NCI-H2196 (cell line): Measurements from ENCODE around the gene FIP1L1.
"Not testable (repeated sequence)": the region's sequence is repeated elsewhere in the genome, so short reads cannot be mapped to it uniquely, and the experiment has no call there.

Experiments
- DNase-seq: peaks from one replicate; lab custom pipeline; 2025; ENCODE audit not compliant: unreplicated experiment; lab: John Stamatoyannopoulos, UW

Gene FIP1L1

GRCh38 chr4:53374777-53375258 lies 2.6 kb upstream of the FIP1L1 start:
- no peak for DNase-seq

DNA sequence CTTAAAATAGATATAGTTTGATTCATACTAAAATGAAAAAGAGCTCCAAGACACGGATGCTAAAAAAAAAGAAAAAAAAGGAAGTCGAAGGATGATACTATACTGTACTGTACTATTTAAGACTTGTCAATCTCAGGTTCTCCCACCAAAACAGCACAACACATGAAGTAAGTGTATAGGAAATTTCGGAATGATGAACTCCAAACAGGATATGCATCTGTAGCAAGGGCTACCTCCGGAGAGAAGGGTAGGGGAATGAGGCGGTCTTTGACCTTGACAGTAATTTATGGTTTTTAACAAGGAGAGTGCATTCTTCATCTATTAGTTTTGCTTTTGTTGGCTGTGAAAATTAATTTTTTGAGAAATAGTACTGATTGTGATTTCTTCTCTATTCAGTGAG lies 541 bp upstream of the FIP1L1 start:
- no peak for DNase-seq

DNA sequence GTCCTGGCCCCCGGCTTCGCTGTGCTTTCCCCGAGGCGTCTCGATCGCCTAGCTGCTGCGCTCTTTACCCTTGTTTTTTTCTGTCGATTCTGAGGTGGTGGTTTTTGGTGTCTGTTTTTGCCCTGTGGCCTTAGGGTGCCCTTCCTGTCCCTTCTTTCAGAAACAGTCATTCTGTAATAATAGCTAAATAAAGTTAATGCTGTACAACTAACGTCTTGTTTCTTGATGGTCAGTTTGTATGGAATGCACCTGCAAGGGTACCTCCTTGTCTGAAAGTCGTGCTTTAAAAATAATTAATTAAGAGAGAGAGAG lies 686 bp downstream of the FIP1L1 start:
- DNase-seq = no peak

- DNase-seq = no peak
Observed at GRCh38 chr4:53380221-53380620, 2.8 kb downstream of the FIP1L1 start.

GRCh38 chr4:53409479-53409878 lies 32.0 kb downstream of the FIP1L1 start:
- DNase-seq = not testable (repeated sequence)

- DNase-seq = no peak
Observed at GRCh38 chr4:53419208-53419607, 41.8 kb downstream of the FIP1L1 start.

DNA sequence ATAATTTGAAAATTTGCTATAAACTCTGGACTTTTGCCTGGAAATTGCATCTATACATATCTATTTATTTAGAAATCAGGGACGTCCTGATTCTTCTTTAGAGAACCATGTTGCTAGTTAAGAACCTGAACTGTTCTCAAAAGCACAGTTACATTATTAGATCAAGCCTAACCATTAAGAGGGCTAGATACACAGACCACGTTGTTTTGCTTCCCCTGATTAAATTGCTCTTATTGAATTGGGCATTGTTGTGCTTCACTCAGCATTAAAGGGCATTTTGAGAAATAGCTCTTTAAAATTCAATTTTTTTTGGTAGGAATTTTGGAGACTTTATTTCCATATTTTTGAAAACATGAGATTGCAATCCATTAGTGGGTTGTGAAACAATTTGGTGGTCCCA lies 44.4 kb downstream of the FIP1L1 start:
- no peak for DNase-seq

DNA sequence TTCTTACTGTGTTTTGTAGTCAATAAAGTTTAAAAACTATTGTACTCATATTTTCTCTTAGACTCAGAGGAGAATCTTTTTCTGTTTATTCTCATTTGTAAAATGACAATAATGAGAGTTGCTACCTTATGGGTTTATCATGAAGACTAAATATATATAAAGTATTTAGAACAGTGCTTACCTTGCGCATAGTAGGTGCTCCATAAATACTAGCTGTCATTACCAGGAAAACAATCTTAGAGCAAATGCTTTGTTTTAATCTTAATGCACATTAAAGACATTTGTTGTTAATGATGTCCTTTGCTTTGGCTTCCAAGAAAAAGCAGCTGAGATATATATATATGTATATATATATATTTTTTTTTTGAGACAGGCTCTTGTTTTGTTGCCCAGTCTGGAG lies 44.9 kb downstream of the FIP1L1 start:
- no peak for DNase-seq

DNA sequence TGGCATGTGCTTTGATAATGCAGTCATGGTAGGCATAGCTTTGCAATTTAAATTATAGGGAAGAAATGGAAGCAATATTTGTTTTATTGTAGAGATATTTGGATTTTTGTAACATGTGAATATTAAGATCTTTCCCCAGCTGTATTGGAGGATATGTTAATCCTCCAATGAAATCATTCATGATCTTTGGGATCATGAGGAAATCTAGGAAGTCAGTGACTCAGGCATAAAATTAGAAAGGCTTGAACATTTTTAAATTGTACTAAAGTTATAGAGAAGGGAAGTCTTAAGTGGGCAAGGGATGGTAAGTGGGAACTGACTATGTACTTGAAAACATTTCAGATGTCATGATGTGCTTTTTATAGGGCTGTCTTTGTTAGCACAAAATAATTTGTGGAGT lies 46.8 kb downstream of the FIP1L1 start:
- DNase-seq = no peak

GRCh38 chr4:53427366-53427765 lies 49.9 kb downstream of the FIP1L1 start:
- no peak for DNase-seq

- no peak for DNase-seq
Observed at GRCh38 chr4:53431052-53431451, 53.6 kb downstream of the FIP1L1 start.

DNA sequence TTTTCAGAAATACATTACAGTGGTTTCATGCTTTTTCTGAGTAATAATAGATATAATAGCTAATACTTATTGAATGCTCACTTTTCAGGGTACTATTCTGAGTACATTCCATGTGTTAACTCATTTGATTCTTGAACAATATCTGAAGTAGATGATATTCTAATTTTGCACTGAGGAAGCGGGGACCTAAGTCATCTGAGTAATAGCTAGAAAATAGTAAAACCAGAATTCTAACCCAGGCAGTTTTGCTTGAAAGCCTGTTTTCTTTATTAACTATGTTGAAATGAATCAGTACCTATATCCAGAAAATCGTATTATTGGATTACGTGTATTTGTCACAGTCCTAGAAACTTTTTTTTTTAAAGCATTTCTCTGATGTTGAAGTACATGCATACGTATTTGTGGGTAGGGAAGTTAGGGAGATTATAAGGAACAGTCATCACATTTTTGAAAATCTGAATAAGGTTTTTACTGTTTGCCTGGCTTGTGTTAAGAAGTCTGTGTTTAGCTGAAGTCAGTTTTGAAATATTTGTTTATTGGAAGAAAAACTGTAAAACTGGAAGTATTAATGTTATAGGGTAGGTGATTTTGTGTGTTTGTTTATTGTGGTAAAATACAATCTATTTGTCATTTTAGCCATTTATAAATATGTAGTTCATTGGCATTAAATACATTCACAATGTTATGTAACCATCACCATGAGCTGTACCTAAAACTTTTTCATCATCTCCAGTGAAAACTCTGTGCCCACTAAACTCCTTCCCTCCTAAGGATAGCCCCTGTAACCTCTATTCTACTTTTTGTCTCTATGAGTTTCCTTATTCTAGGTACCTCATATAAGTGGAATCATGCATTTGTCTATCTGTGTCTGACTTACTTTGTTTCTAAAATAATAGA lies 55.3 kb downstream of the FIP1L1 start:
- DNase-seq = no peak

- no peak for DNase-seq
Observed at GRCh38 chr4:53436251-53436650, 58.8 kb downstream of the FIP1L1 start.

DNA sequence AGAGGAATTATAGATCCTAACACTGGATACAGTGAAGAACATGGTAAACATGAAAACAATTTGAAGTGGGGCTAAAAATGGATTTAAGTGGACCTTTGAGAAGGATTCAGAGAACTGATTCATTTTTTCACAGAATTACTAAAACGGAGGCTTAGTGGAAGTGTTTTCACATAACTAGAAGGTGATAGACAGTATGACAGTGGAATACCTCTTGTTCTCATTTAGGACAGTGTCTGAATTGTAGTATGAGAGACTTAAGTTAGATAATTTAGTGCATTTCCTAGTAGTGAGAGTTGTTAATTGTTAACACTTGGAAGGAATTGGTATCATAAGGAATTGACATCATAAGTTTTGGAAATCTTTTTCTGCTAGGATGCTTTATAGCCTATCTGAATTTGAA lies 64.1 kb downstream of the FIP1L1 start:
- DNase-seq = no peak

GRCh38 chr4:53444954-53445353 lies 67.5 kb downstream of the FIP1L1 start:
- DNase-seq = no peak

GRCh38 chr4:53450773-53451172 lies 73.3 kb downstream of the FIP1L1 start:
- no peak for DNase-seq

DNA sequence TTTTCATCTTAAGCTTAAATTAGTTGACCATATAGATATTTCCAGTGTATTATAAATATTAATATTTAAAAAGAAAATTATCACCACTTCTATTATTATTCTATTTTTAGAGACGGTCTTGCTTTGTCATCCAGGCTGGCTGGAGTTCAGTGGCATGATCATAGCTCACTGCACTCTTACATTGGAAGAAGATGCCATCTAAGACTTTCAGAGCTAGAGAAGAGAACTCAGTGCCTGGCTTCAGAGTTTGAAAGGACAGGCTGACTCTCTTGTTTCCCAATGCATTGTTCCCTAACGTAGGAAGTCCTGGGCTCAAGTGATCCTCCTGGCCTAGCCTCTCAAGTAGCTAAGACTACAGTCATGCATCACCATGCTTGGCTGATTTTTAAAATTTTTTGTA lies 75.9 kb downstream of the FIP1L1 start:
- no peak for DNase-seq

DNA sequence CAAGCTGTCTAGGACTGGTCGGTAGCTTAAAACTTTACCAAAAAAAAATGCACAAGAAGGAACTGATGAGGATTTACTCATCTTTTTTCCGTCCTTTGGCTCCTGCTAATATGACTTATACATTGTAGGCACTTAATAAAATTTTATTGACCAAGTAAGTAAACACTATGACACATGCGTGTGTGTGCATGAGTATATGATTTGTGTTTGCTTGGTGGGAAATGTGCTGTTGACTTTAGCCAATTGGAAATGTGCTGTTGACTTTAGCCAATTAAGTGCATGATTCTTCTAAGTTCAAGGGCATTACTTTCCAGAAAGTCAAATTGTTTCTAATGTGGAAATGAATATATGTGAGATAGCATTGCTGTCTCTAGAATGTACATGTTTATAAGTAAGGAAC lies 78.3 kb downstream of the FIP1L1 start:
- DNase-seq = no peak

DNA sequence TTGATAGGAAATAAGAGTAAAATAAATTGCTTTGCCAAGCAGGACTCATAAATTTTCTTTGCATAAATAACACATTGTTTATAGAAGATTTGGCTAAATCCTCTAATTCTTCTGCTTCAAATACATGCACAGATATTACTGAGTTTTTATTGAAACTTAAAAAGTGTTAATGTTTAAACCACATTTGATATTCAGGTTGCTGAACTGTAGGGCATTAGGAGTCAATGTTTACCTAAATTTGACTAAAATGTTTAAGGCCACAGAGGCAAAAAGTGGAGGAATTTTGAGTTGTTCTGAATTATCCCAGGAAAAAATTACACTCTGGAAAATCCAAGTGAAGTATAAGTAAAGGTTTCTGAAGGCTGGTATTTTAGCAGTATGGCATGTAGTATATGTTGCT lies 78.7 kb downstream of the FIP1L1 start:
- no peak for DNase-seq

DNA sequence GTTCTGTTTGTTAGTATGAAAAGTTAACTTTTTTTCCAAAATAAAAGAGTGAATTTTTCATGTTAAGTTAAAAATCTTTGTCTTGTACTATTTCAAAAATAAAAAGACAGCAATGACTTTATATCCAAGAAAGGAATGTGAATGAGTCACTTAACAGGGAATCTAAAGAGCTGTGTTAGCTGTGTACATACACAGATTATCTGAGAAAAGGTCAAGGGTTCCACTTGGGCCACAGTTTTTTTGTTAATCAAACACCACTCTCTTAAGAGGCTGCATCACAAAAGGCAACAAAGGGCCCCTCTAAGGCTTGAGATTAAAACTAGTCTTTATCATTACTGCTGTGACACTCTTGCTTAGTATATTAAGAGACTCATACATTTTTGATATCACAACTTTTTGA lies 82.1 kb downstream of the FIP1L1 start:
- no peak for DNase-seq

DNA sequence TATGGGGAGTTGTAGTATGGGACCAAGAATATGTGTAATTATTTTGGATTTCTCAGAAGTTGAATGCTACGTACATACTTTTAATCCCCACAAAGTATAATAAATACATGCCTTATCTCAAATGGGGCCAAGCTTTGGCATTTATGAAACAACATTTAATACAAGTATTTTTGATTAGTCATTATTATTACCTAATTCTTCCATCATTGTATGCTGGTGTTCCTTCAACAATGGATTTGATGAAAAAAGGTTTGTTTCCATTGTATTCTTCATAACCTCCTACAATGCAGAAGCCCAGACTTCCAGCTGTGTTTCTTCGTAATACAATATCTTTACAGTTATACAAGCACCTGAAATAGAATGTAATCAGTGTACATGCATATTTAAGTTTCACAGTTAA lies 83.8 kb downstream of the FIP1L1 start:
- DNase-seq = no peak

DNA sequence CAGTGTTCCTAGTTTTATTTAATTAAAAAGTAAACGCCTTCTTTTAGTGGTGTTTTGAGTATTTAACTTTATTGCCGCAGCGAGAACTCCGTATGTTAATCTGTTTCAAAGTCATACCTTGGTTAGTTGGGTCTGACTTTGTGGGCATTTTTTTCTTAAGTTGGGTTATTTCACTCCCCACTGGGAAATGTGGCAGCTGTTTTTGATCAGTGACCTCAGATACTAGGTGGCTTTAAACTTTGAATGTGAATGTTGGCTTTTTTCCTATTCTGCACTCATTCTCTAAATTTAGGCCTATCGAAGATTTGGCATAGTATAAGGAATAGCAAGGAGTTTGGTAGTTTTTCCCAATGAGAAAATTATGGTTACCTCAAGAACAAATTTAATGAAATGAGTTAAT lies 85.9 kb downstream of the FIP1L1 start:
- DNase-seq = no peak

DNA sequence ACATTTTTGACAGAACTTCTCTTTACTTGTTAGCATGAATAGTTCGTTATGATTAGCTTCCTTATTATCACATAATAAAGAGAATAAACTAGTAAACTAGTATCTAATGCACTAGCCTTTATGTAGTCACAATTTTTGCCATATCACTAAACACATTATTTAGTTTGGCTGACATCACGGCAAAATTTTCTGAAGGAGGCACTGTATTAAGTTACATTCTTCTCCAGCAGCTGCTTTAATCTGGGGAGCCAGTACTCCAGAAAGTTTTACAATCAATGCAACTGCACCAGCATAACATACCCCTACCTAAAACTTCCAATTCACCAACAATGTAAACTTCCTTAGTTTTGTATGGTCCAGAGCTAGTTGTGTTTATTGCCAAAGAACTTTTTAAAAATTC lies 87.8 kb downstream of the FIP1L1 start:
- DNase-seq = no peak
